SHP77 (cell line): ENCODE measurements around the gene STXBP5L.
"Not testable (repeated sequence)": the region's sequence is repeated elsewhere in the genome, so short reads cannot be mapped to it uniquely, and the experiment has no call there.

ENCODE experiments used
- DNase-seq, 2 experiments: peaks; one replicate each; lab custom pipeline; 2025; lab: John Stamatoyannopoulos, UW

STXBP5L gene

GRCh38 chr3:121018917-121019321 lies 110.9 kb downstream of the STXBP5L start:
- no peak for DNase-seq

DNA sequence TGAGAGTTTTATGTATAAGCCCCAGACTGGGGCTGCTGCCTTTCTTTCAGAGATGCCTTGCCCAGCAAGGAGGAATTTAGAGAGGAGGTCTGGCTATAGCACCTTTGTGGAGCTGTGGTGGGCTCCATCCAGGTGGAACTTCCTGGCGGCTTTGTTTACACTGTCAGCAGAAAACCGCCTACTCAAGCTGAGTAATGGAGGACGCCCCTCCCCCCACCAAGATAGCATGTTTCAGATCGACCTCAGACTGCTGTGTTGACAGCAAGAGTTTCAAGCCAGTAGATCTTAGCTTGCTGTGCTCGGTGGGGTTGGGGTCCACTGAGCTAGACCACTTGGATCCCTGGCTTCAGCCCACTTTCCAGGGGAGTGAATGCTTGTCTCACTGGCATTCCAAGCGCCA lies 155.6 kb downstream of the STXBP5L start:
- DNase-seq: no peak

DNA sequence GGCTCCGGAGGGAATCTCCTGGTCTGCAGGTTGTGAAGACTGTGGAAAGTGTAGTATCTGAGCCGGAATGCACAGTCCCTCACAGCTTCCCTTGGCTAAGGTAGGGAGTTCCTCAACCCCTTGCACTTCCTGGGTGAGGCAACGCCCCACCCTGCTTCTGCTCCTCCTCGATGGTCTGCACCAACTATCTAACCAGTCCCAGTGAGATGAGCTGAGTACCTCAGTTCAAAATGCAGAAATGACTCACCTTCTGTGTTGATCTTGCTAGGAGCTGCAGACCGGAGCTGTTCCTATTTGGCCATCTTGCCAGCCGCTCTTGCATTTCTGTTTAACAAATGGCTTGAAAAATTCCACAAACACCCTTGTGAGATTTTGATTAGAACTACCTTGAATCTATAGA lies 156.1 kb downstream of the STXBP5L start:
- no peak for DNase-seq

GRCh38 chr3:121072133-121072532 lies 164.1 kb downstream of the STXBP5L start:
- DNase-seq: no peak

DNA sequence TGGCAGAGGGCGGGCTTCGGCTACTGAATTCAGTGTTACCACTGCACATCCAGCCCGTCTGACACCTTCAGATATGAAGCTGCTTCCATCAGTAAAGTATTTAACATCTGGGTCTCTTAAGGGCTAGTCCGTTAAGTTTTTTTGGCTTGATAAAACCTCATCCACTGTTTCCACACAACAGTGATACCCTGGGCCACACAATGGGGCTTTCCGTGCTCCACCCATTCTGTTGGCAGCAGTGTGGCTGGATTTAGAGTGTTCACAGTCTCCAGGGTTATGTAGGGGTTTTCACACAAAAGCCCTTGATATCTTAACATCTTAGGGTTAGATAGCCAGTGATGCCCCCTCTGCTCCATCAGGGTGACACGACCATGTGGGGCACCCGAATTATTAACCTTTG lies 165.0 kb downstream of the STXBP5L start:
- DNase-seq: no peak

- DNase-seq: no peak
Observed at GRCh38 chr3:121075191-121075590, 167.2 kb downstream of the STXBP5L start.

DNA sequence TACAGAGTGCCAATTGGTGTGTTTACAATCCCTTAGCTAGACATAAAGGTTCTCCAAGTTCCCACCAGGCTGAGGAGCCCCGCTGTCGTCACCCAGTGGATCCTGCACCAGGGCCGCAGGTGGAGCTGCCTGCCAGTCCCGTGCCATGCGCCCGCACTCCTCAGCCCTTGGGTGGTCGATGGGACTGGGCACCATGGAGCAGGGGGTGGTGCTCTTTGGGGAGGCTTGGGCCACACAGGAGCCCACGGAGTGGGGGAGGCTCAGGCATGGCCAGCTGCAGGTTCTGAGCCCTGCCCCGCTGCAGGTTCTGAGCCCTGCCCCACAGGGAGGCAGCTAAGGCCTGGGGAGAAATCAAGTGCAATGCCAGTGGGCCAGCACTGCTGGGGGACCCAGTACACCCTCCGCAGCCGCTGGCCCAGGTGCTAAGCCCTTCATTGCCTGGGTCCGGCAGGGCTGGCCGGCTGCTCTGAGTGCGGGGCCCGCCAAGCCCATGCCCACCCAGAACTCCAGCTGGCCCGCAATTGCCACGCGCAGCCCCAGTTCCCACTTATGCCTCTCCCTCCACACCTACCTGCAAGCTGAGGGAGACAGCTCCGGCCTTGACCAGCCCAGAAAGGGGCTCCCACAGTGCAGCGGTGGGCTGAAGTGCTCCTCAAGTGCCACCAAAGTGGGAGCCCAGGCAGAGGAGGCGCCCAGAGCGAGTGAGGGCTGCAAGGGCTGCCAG lies 170.5 kb downstream of the STXBP5L start:
- not testable (repeated sequence) for DNase-seq

DNA sequence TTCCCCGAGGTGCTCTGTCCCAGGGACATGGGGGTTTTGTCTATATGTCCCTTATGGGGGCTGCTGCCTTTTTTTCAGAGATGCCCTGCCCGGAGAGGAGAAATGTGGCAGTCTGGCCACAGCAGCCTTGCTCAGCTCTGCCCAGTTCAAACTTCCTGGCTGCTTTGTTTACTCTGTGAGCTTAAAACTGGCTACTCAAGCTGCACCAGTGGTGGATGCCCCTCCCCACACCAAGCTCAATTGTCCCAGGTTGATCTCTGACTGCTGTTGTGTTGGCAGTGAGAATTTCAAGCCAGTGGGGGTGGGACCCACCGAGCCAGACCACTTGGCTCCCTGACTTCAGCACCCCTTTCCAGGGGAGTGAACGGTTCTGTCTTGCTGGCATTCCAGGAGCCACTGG lies 188.9 kb downstream of the STXBP5L start:
- no peak for DNase-seq

DNA sequence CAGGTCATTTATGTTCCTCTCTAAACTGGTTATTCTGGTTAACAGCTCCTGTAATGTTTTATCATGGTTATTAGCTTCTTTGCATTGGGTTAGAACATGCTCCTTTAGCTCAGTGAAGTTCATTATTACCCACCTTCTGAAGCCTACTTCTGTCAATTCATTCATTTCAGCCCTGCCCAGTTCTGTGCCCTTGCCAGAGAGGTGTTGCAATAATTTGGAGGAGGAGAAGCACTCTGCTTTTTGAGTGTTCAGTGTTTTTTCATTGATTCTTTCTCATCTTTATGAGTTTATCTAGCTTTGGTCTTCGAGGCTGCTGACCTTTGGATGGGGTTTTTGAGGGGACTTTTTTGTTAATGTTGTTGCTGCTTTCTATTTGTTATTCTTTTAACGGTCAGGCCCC lies 203.1 kb downstream of the STXBP5L start:
- not testable (repeated sequence) for DNase-seq

DNA sequence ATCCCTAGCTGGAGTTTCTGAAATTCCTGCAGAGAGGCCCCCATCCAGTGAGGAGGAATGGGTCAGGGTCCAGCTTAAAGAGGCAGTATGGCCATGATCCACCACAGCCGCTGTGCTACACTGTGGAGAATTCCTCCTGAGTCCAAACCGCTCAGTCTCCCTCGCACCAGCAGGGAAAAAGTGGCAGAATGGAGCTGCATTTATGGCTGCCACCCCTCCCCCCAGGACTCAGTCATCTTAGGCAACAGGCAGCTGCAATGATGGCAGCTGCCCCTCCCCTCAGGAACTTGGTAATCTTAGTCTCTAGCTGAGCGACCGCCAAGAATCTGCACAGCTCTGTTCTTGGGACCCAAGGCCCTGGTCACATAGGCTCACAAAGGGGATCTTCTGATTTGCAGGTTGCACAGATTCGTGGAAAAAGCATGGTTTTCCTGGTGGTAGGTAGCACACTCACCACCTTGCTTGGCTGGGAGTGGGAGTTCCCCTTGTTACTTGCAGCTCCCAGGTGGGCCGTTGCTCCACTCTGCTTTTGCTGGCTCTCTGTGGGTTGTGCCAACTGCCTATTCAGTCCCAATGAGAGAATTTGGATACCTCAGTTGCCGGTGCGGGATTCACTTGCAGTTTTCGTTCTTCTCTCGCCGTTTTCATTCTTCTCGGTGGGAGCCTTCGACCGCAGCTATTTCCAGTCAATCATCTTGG lies 204.1 kb downstream of the STXBP5L start:
- no peak for DNase-seq

GRCh38 chr3:121126033-121126706 lies 218.2 kb downstream of the STXBP5L start:
- DNase-seq: no peak

DNA sequence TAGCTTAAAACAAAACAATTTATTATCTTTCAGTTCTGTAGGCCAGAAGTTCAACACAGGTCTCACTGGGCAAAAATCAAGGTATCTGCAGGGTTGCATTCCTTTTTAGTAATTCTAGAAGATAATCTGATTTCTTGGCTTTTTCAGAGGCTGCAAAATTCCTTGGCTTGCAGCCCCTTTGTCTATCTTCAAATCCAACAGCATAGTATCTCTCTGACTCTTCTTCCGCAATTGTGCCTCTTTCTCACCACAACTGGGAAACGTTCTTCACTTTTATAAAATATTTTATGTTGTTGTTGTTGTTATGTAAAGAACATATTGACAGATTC lies 218.7 kb downstream of the STXBP5L start:
- DNase-seq: no peak

- DNase-seq: peak; percentile 3 to 11
Observed at GRCh38 chr3:121152573-121152972, 244.6 kb downstream of the STXBP5L start.

DNA sequence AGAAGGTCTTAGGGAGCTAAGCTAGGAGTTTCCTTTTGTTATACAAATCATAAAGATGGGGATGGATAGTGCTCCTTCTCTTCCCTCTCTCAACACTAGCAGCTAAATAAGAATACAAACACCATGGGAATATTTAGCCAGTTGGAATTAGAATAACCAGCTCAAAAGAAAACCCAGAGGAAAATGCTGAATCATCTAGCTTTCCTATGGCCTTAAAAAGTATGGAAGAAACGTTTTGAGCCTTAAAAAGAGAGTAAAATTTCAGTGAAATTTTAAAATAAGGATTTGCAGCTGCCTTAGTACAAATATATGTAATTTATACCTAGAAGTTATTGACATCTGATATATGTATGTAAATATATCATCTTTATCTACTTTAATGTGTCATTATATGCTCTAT lies 245.8 kb downstream of the STXBP5L start:
- no peak for DNase-seq

DNA sequence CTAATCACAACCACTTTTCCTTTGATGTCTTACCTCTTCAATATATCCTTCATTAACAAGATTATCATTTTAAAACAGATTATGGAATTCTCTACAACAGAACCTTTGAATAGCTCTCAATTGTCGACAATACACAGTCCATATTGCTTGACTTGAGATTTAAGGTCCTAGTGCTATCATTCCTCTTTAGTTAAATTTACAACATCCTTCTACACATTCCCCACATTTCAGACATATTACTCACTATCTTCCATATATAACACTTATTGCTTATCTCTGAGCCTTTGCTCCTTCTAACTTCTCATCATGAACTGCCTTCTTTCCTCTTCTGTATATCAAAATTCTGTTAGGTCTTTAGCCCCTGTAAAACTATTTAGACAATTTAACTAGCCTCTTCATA lies 247.0 kb downstream of the STXBP5L start:
- DNase-seq: no peak

DNA sequence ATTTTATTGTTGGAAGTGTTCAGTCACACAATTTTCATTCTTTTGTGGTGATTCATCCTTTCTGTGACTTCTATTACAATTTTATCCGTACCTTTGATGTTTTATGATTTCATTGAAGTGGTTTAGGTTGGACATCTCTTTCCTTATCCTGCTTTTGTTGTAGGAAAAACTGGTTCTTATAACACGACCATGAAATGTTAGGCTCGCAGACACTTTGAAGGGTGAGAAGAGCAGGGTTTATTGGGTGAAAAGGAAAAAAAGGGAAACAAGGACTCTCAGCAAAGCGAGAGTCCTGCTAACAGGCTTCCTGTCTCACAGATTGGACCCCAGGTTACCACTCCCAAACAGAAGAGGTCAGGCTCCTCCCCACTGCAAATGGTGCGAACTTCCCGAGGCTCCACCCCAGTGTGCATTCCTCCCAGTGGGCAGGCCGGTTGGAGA lies 257.4 kb downstream of the STXBP5L start:
- no peak for DNase-seq

GRCh38 chr3:121167374-121168139 lies 259.6 kb downstream of the STXBP5L start:
- no peak for DNase-seq

GRCh38 chr3:121175083-121175482 lies 267.1 kb downstream of the STXBP5L start:
- DNase-seq: no peak

- not testable (repeated sequence) for DNase-seq
Observed at GRCh38 chr3:121190626-121191025, 282.6 kb downstream of the STXBP5L start.

- no peak for DNase-seq
Observed at GRCh38 chr3:121202573-121202972, 294.6 kb downstream of the STXBP5L start.

DNA sequence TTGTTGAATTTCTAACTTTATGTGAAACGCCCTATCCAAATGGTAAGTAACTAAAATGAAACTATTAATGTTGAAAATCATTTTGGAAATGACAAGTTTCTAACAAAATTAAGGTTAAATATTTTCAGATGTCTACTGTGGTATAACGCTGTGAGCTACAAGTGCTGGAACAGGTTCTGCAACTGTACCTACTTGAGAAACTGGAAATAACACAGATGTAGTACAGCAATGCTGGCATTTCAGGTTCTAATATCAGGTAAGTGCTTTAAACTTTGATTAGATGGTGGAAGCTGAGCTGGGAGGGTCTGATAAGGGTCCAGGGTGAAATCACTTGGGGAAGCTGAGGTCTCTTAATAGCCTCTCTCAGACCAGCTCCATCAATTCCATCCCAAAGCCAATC lies 315.1 kb downstream of the STXBP5L start:
- DNase-seq: no peak

- DNase-seq: no peak
Observed at GRCh38 chr3:121228971-121229370, 321.0 kb downstream of the STXBP5L start.
